GM12892 (cell line): ENCODE data around the gene SH3RF3.

ENCODE experiments used
- POLR2A ChIP-seq: IDR thresholded peaks from 2 replicates; pipeline ENCODE4 v1.6.1; 2011; ENCODE audit warnings: low read depth, low read length, control low read depth
- POLR2AphosphoS5 ChIP-seq: IDR thresholded peaks from 2 replicates; pipeline ENCODE4 v1.6.1; 2011; ENCODE audit warnings: low read depth, low read length, control low read depth
- TAF1 ChIP-seq: IDR thresholded peaks from 2 replicates; pipeline ENCODE4 v1.6.1; 2011; ENCODE audit warnings: low read depth, mild to moderate bottlenecking, control low read depth, low read length, borderline replicate concordance

GRCh38 chr2:109148991-109149645 lies 20.1 kb downstream of the SH3RF3 start:
- TF ChIP-seq POLR2AphosphoS5 (no peak), POLR2A (no peak), TAF1 (no peak)
